CD4-positive, CD25-positive, alpha-beta regulatory T cell (primary cell): ENCODE results near the gene PGD. TPM values are rescaled to one million over a fixed set of nuclear protein-coding genes. Genes with fewer than 3 reads are reported as not detected.
"Not testable (repeated sequence)": the region's sequence is repeated elsewhere in the genome, so short reads cannot be mapped to it uniquely, and the experiment has no call there.

Experiments
- ATAC-seq, 2 donors: fragments of 150-1000 bp; cut with Tn5 transposase; one replicate each; pipeline ENCODE4 v1.10.0; 2021; ENCODE audit warnings: low read depth in 2 of 2, moderate number of reproducible peaks in 2 of 2, moderate library complexity in 1 of 2
- DNase-seq, 3 donors: peaks; one replicate each; pipeline versions ENCODE4 v3.0.0 to v3.0.0-alpha.2; 2012 to 2022; ENCODE audit warnings: mixed read lengths in 1 of 3
- H3K27ac ChIP-seq: one replicate; pipeline ENCODE4 v1.7.0; 2013; ENCODE audit warnings: mild to moderate bottlenecking, low read length; ENCODE audit not compliant: insufficient read depth, poor library complexity, severe bottlenecking
- H3K27me3 ChIP-seq: one replicate; pipeline ENCODE4 v1.7.0; 2013; ENCODE audit warnings: low read length; ENCODE audit not compliant: control insufficient read depth, insufficient read depth
- H3K36me3 ChIP-seq: one replicate; pipeline ENCODE4 v1.7.0; 2013; ENCODE audit warnings: mild to moderate bottlenecking, low read length, moderate library complexity; ENCODE audit not compliant: control insufficient read depth, insufficient read depth
- H3K4me1 ChIP-seq: 2 replicates; pipeline ENCODE4 v1.7.0; 2013; ENCODE audit warnings: mild to moderate bottlenecking, low read length; ENCODE audit not compliant: insufficient read depth, control insufficient read depth, poor library complexity, severe bottlenecking
- H3K4me3 ChIP-seq: one replicate; pipeline ENCODE4 v1.7.0; 2013; ENCODE audit warnings: low read depth, mild to moderate bottlenecking, low read length, moderate library complexity
- H3K9me3 ChIP-seq, 2 experiments: 1 replicate in 1 of 2; 2 replicates in 1 of 2; pipeline ENCODE4 v1.7.0; 2013; ENCODE audit warnings: low read length in 2 of 2, mild to moderate bottlenecking in 1 of 2, moderate library complexity in 1 of 2; ENCODE audit not compliant: control insufficient read depth in 2 of 2
- H3K27ac Mint-ChIP-seq, 3 donors: one replicate each; pipeline ENCODE4 v1.8.0; 2020 to 2022; ENCODE audit warnings: mild to moderate bottlenecking in 3 of 3, mixed read lengths in 3 of 3, moderate library complexity in 2 of 3
- H3K27me3 Mint-ChIP-seq: one replicate; pipeline ENCODE4 v1.8.0; 2022; ENCODE audit warnings: mild to moderate bottlenecking, mixed read lengths
- H3K36me3 Mint-ChIP-seq: one replicate; pipeline ENCODE4 v1.8.0; 2020; ENCODE audit warnings: mixed read lengths
- H3K4me1 Mint-ChIP-seq, 4 donors: one replicate each; pipeline ENCODE4 v1.8.0; 2020 to 2022; ENCODE audit warnings: mixed read lengths in 4 of 4, mild to moderate bottlenecking in 1 of 4
- H3K4me3 Mint-ChIP-seq, 4 donors: one replicate each; pipeline ENCODE4 v1.8.0; 2020 to 2022; ENCODE audit warnings: mild to moderate bottlenecking in 4 of 4, mixed read lengths in 4 of 4, moderate library complexity in 3 of 4
- H3K9me3 Mint-ChIP-seq, 7 donors: one replicate each; pipeline ENCODE4 v1.8.0; 2020 to 2022; ENCODE audit warnings: mixed read lengths in 7 of 7, mild to moderate bottlenecking in 3 of 7, moderate library complexity in 2 of 7
- polyA plus RNA-seq, 4 donors: library from polyadenylated mRNA; unstranded; fragments of 300-500 nt; fragmentation: Illumina TruSeq; gene quantifications; one replicate each; pipeline ENCODE4 v1.2.3, GENCODE V29; 2021
- total RNA-seq: library from RNA; stranded (reverse); gene quantifications from one replicate; pipeline ENCODE4 v1.2.3, GENCODE V29; 2022

PGD gene
- total and polyA plus RNA-seq, 5 donors from 2014 or later: 23.2 to 42.4 (median 39.8) TPM

DNA sequence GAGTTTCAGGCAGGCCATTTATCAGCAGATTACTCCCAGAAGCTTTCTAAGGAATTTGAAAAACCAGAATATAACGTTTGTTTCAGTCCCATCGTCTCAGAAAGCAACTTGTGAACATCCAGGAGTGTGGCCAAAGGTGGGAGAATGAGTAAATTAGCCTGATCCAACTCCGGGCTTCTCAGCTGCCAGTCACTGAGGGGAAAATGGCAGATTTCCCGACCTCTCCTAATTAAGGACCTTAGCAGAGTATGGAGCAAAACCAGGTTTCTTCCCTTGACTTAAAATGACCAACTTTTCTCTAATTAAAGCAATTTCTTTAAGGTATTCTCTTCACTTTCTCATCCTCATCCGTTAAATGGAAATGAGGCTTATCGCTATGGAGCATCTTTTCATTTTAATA, 52.0 kb downstream of the PGD start:
- Mint-ChIP-seq H3K27me3 (no peaks in the 10 kb centered on the region), H3K4me3 (no peak overlapping the region), H3K4me1 (peaks cover 0 to 7% (median 0%) of the 10 kb centered on the region in 4 donors), H3K27ac (no peak overlapping the region), H3K36me3 (no peaks in the 10 kb centered on the region), H3K9me3 (no peaks in the 10 kb centered on the region)
- ATAC-seq: no peak
- H3K36me3 ChIP-seq: no peaks in the 10 kb centered on the region
- no peak overlapping the region for H3K4me3 ChIP-seq
- no peaks in the 10 kb centered on the region for H3K27me3 ChIP-seq
- H3K27ac ChIP-seq: no peak overlapping the region
- no peak for DNase-seq
- no peaks in the 10 kb centered on the region for H3K9me3 ChIP-seq
- H3K4me1 ChIP-seq: no peaks in the 10 kb centered on the region

DNA sequence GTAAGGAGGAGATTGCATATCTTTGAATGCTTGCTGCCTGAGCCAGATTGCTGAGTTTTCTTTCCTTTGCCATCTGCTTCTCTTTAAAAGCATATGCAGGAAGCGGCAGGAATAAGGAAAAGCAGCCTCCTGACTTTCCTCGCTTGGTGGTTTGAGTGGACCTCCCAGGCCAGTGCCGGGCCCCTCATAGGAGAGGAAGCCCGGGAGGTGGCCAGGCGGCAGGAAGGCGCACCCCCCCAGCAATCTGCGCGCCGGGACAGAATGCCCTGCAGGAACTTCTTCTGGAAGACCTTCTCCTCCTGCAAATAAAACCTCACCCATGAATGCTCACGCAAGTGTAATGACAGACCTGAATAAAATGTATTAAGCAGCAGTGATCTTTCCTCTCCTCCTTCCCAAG, 52.4 kb downstream of the PGD start:
- Histone ChIP-seq H3K9me3 (no peaks in the 10 kb centered on the region), H3K27me3 (no peaks in the 10 kb centered on the region), H3K4me1 (no peaks in the 10 kb centered on the region), H3K4me3 (no peak overlapping the region), H3K36me3 (no peaks in the 10 kb centered on the region), H3K27ac (no peak overlapping the region)
- DNase-seq: no peak
- no peak for ATAC-seq
- H3K4me1 Mint-ChIP-seq: peaks cover 0 to 7% (median 0%) of the 10 kb centered on the region in 4 donors
- H3K27ac Mint-ChIP-seq: no peak overlapping the region
- H3K4me3 Mint-ChIP-seq: no peak overlapping the region
- no peaks in the 10 kb centered on the region for H3K9me3 Mint-ChIP-seq
- peaks cover 4% of the 10 kb centered on the region for H3K36me3 Mint-ChIP-seq
- H3K27me3 Mint-ChIP-seq: no peaks in the 10 kb centered on the region

DNA sequence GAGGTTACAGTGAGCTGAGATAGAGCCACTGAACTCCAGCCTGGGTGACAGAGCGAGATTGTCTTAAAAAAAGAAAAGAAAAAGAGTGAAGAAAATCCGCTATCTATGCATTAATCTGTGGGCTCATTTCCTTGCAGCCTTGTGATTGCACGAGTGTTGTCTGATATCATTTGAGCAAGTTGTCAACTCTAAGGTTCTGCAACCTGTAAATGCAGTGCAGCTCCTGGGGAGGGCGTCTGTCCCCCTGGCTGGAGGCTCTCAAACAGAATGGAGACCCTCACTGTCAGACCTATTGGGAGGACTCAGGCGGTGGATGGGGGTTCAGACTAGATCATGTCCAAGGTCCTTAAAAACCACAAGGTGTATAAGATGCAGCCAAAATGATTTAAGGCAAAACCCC, 57.2 kb downstream of the PGD start:
- Mint-ChIP-seq H3K9me3 (no peaks in the 10 kb centered on the region), H3K36me3 (peaks cover 8% of the 10 kb centered on the region), H3K27ac (no peak overlapping the region), H3K4me3 (no peak overlapping the region), H3K4me1 (peaks cover 0 to 25% (median 12%) of the 10 kb centered on the region in 4 donors), H3K27me3 (no peaks in the 10 kb centered on the region)
- Histone ChIP-seq H3K4me1 (no peaks in the 10 kb centered on the region), H3K27me3 (no peaks in the 10 kb centered on the region), H3K36me3 (peaks cover 2% of the 10 kb centered on the region), H3K9me3 (no peaks in the 10 kb centered on the region), H3K27ac (no peak overlapping the region), H3K4me3 (no peak overlapping the region)
- DNase-seq (no peak), ATAC-seq (no peak)

DNA sequence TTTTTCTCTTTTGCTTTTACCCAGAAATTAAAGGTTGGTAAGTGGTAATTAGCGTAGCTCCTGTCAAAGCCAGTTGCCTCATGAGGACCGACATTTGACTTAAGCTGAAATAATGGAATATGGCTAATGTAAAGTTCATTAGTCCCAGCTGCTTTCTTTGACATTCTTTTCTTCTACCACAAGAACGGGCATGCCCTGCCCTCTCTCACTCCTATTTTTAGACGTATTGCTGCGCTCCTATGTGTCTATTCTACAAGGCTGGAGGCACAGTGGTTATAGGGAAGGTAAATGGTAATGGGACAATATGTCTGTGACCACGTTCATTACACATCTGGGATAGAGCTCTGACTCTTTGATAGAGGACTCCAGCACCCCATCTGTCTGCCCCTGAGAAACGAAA, 57.8 kb downstream of the PGD start:
- Histone ChIP-seq H3K4me1 (no peaks in the 10 kb centered on the region), H3K27me3 (no peaks in the 10 kb centered on the region), H3K4me3 (no peak overlapping the region), H3K27ac (no peak overlapping the region), H3K9me3 (no peaks in the 10 kb centered on the region), H3K36me3 (peaks cover 8% of the 10 kb centered on the region)
- DNase-seq (no peak), ATAC-seq (no peak)
- Mint-ChIP-seq H3K36me3 (peaks cover 15% of the 10 kb centered on the region), H3K9me3 (no peaks in the 10 kb centered on the region), H3K4me3 (no peak overlapping the region), H3K27ac (peak overlapping the region; percentile 23 to 67 (median 33)), H3K27me3 (no peaks in the 10 kb centered on the region), H3K4me1 (peaks cover 0 to 25% (median 11%) of the 10 kb centered on the region in 4 donors)

DNA sequence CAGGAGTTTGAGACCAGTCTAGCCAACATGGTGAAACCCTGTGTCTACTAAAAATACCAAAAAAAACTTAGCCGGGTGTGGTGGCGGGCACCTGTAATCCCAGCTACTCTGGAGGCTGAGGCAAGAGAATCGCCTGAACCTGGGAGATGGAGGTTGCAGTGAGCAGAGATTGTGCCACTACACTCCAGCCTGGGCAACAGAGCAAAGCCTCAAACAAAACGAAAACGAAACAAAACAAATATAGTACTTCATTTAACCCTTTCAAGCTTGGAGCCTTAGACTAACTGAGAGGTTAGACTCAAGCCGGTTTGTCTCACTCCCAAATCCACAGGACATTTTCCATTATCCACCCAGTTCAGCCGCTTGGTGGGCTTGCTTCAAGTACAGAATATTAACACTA, 58.6 kb downstream of the PGD start:
- H3K27ac ChIP-seq, ATAC-seq, H3K9me3 ChIP-seq, H3K4me3 ChIP-seq, H3K9me3 Mint-ChIP-seq, H3K27me3 Mint-ChIP-seq, H3K27me3 ChIP-seq, H3K4me3 Mint-ChIP-seq, H3K4me1 ChIP-seq: not testable (repeated sequence)
- Mint-ChIP-seq H3K27ac (peak overlapping the region in 2 of 3 donors; percentile 23 to 63), H3K4me1 (peaks cover 0 to 25% (median 11%) of the 10 kb centered on the region in 4 donors), H3K36me3 (peaks cover 15% of the 10 kb centered on the region)
- DNase-seq: peak in 1 of 3 donors; percentile 36
- H3K36me3 ChIP-seq: peaks cover 11% of the 10 kb centered on the region

DNA sequence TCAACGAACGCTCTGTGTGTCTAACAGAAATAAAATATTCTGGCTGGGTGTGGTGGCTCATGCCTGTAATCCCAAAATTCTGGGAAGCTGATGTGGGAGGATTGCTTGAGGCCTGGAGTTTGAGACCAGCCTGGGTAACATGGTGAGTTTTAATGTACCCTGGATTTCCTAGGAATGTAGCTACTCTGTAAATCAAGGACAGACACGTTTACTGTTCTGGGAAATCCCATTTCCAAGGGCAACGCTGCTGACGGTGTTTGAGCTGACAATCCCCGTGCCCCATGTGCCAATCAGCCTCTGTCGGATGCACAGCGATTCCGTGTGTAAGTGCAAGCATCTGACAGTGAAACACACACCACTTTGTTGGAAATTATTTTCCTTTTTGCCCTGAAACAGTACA, 59.0 kb downstream of the PGD start:
- Mint-ChIP-seq H3K27ac (no peak overlapping the region), H3K9me3 (no peaks in the 10 kb centered on the region), H3K4me1 (peaks cover 0 to 25% (median 11%) of the 10 kb centered on the region in 4 donors), H3K36me3 (peaks cover 15% of the 10 kb centered on the region), H3K4me3 (no peak overlapping the region), H3K27me3 (no peaks in the 10 kb centered on the region)
- Histone ChIP-seq H3K27me3 (no peaks in the 10 kb centered on the region), H3K36me3 (peaks cover 15% of the 10 kb centered on the region), H3K9me3 (no peaks in the 10 kb centered on the region), H3K27ac (no peak overlapping the region), H3K4me1 (no peaks in the 10 kb centered on the region), H3K4me3 (no peak overlapping the region)
- DNase-seq: no peak
- no peak for ATAC-seq

DNA sequence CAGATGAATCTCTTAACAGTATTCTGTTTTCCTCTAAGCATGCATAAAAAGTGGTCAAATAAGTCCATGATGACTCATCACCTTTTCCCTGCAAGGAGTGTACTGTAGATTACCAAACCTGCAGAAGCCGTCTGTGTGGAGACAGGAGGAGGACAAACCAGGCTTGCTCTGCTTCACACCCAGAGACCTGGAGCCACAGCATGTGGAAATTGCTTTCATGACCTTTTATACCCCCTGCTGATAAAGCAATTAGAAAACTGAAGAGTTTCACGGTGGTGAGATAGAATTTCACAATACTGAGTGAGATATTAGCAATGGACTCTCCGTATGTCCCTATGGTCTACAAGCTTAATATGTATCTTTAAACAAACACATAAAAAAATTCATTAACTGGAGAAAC, 60.3 kb downstream of the PGD start:
- H3K27me3 Mint-ChIP-seq: no peaks in the 10 kb centered on the region
- no peaks in the 10 kb centered on the region for H3K27me3 ChIP-seq
- H3K27ac Mint-ChIP-seq: peak overlapping the region in 1 of 3 donors; percentile 27

DNA sequence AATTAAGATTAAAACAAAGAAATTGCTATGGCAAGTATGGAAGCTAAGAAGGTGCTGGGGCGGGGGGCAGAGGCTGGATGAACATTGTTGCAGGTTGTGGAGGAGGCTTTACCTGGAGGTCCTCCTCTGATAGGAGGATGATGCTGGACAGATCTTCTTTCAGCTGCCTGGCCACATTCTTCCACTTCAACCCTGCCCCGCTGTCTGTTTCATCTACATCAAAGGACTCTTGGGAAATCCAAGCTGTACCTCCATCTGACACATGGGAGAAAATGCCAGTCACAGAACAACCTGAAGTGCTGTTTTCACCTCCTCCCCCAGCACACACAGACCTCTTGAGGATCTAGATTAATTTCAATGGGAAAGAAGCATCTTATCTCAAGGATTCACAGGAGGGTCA, 68.2 kb downstream of the PGD start:
- Mint-ChIP-seq H3K36me3 (peaks cover 27% of the 10 kb centered on the region), H3K27ac (no peak overlapping the region)
- ATAC-seq: no peak

More for the DNA sequence above, 60.3 kb downstream of the PGD start:
- H3K4me1 Mint-ChIP-seq: peaks cover 0 to 25% (median 11%) of the 10 kb centered on the region in 4 donors
- no peak for DNase-seq
- ATAC-seq: no peak
- no peaks in the 10 kb centered on the region for H3K9me3 Mint-ChIP-seq
- Histone ChIP-seq H3K4me3 (no peak overlapping the region), H3K36me3 (peaks cover 21% of the 10 kb centered on the region), H3K9me3 (no peaks in the 10 kb centered on the region), H3K27ac (no peak overlapping the region), H3K4me1 (no peaks in the 10 kb centered on the region)
- H3K4me3 Mint-ChIP-seq: no peak overlapping the region
- H3K36me3 Mint-ChIP-seq: peaks cover 24% of the 10 kb centered on the region

More for the DNA sequence above, 68.2 kb downstream of the PGD start:
- no peaks in the 10 kb centered on the region for H3K9me3 Mint-ChIP-seq
- no peak overlapping the region for H3K4me3 Mint-ChIP-seq
- H3K27me3 Mint-ChIP-seq: no peaks in the 10 kb centered on the region
- H3K27me3 ChIP-seq: no peaks in the 10 kb centered on the region
- no peak overlapping the region for H3K27ac ChIP-seq
- H3K4me1 ChIP-seq: peaks cover 10% of the 10 kb centered on the region
- peaks cover 52% of the 10 kb centered on the region for H3K36me3 ChIP-seq
- no peak overlapping the region for H3K4me3 ChIP-seq
- H3K4me1 Mint-ChIP-seq: peaks cover 0 to 17% (median 9%) of the 10 kb centered on the region in 4 donors
- DNase-seq: no peak
- no peaks in the 10 kb centered on the region for H3K9me3 ChIP-seq
